ENCODE data around the gene AP4S1.

AP4S1 gene

DNA sequence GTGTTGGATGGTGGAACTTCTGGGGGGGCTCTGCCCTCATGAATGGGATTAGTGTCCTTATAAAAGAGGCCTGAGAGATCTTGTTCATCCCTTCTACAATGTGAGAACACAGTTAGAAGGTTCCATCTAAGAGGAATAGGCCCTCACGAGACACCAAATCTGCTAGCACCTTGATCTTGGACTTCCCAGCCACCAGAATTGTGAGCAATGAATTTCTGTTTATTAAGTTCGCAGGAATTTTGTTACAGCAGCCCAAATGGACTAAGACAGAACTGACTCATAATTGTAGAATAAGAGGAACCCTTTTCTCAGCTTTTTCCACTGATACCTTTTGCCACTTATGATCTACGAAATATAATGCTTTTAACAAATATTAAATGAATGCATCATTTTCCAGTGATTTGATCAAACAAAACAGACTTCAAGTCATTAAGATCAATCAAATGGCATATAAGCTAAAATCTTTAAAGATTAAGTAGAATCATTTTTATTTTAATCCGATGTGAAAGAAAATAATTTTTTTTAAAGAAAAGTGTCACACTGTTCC, 113.9 kb downstream of the AP4S1 start:
- DNase-seq, result no peak

DNA sequence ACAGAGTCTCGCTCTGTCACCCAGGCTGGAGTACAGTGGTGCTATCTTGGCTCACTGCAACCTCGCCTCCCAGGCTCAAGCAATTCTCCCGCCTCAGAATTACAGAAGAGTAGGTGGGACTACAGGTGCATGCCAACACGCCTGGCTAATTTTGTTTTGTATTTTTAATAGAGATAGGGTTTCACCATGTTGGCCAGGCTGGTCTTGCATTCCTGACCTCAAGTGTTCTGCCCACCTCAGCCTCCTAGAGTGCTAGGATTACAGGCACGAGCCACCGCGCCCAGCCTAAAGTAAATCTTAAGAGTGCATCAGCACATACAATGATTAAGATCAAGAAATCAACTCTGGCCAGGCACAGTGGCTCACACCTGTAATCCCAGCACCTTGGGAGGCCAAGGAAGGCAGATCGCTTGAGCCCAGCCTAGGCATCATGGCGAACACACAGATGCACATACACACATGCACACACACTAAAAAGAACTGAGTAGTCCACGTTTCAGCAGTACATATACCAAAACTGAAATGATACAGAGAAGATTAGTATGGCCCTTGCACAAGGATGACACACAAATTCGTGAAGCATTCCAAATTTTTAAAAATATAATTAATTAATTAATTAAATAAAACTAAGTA, 117.1 kb downstream of the AP4S1 start:
- DNase-seq, result no peak
